ENCODE measurements around the gene ACADS.

Gene ACADS

DNA sequence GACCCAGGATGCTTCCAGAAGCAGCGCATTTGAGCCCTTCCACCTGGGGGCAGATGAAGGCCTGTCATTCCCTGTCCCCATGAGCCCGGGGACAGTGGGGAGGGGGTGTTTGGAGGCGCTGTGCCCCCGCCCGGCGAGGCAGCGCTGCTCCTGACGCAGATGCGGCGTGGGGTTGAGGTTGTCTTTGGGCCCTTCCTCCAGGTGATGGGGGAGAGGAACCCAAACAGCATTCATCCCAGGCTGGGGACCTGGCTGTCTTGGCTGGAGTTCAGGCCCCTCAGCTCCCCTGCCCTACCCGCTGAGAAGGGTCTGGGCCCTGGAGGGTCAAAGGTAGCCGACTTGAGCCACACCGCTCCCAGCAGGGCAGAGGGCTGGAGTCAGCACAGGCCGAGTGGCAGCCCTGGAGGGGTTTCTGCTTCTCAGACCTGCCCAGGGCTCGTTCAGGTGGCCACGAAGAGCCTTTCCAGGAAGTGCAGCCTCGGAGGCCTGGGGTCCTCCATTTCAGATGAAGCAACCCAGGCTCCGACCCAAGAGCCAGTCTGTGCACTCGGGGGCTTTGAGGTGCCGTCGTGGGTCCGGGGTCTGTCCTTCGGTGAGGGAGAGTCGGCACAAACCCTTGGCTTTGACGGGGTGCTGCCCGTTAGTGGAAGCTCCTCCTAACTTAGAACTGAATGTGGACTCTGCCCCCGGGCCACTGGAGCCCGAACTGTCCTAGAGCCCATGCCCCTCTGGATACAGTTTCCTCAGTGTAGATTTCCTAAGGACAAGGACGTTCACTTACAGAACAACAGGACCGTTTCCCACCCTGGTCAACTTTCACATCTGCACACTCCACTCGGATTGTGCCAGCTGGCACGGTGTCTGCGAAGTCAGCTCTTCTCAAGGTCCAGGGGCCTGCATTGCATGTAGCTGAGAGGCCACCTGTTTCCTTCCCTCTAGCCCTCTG is 16.1 kb downstream of the ACADS start:
- Mint-ChIP-seq H3K9me3 (no peaks in the 10 kb centered on the region), H3K27me3 (ENCODE audit: low read depth) (no peaks in the 10 kb centered on the region), H3K27ac (no peak overlapping the region), H3K4me3 (no peak overlapping the region), H3K36me3 (ENCODE audit: low read depth) (no peaks in the 10 kb centered on the region), H3K4me1 (ENCODE audit: low read depth) (no peaks in the 10 kb centered on the region)
- DNase-seq (ENCODE audit: low spot score): no peak

DNA sequence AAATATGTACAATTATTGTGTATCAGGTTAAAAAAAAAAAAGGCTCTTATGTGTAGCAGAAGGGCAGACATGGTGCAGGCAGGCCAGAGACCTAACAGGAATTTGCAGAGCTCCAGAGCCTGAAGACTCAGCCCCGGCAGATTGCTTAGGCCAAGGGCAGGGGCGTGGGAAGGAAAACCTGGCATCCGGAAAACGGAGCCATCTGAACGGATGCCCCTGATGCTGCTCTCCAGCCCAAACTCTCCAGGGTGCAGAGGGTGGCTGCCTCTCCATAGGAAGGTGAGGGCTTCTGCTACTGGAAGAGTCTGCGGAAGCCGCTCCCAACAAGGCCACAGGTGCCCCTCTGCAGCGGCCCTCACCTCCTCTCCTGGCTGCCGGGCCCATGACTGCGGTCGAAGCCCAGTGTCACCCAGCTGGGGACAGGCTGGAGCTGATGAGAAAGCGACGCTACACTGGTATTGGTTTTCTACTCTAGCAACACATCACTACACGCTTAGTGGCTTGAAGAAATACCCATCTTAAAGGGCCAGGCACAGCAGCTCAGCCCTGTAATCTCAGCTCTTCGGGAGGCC is 19.4 kb downstream of the ACADS start:
- no peaks in the 10 kb centered on the region for H3K4me1 Mint-ChIP-seq (ENCODE audit: low read depth)
- H3K36me3 Mint-ChIP-seq (ENCODE audit: low read depth): no peaks in the 10 kb centered on the region
- DNase-seq (ENCODE audit: low spot score): no peak
- H3K4me3 Mint-ChIP-seq: no peak overlapping the region
- H3K27me3 Mint-ChIP-seq (ENCODE audit: low read depth): no peaks in the 10 kb centered on the region
- no peak overlapping the region for H3K27ac Mint-ChIP-seq
- no peaks in the 10 kb centered on the region for H3K9me3 Mint-ChIP-seq

DNA sequence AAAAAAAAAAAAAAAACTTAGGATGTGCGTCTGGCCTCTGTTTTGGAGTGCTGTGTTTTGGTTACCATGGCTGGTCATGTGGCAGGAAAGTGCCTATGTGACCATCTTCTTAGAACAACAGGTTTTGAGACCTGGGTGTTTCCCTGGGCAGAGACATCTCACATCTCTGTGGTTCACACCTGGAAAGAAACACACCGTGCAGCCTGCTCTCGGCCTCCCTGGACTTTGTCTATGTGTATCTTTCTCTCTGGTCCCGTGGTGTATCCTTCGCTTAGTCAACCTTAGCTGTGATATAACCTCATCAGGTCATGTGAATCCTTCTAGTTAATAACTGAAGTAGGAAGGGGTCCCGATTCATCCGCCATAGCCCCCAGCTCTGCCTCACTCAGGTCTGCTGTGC is 22.6 kb downstream of the ACADS start:
- Mint-ChIP-seq H3K36me3 (ENCODE audit: low read depth) (no peaks in the 10 kb centered on the region), H3K4me3 (no peak overlapping the region), H3K9me3 (no peaks in the 10 kb centered on the region), H3K27me3 (ENCODE audit: low read depth) (no peaks in the 10 kb centered on the region), H3K27ac (no peak overlapping the region), H3K4me1 (ENCODE audit: low read depth) (no peaks in the 10 kb centered on the region)
- no peak for DNase-seq (ENCODE audit: low spot score)

DNA sequence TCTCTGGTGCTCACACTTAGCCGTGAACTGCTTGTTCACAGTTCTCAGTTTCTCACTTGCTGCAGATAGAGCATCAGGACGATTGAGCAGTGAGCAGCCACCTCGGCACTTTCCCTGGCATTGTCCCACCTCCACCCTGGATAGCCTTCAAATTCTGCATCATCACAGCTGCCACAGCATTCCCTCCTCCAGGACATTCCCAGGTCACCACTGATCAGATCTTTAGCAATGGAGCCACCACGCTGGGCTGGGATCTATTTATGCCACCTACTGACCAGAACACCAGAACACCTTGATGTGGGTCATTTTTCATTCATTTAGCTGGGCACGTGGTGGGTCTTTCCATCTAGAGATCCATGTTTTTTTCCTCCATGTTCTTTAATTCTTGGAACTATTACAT is 23.6 kb downstream of the ACADS start:
- Mint-ChIP-seq H3K4me3 (no peak overlapping the region), H3K9me3 (peaks cover 4% of the 10 kb centered on the region), H3K27me3 (ENCODE audit: low read depth) (no peaks in the 10 kb centered on the region), H3K27ac (no peak overlapping the region), H3K36me3 (ENCODE audit: low read depth) (no peaks in the 10 kb centered on the region), H3K4me1 (ENCODE audit: low read depth) (no peaks in the 10 kb centered on the region)
- no peak for DNase-seq (ENCODE audit: low spot score)

DNA sequence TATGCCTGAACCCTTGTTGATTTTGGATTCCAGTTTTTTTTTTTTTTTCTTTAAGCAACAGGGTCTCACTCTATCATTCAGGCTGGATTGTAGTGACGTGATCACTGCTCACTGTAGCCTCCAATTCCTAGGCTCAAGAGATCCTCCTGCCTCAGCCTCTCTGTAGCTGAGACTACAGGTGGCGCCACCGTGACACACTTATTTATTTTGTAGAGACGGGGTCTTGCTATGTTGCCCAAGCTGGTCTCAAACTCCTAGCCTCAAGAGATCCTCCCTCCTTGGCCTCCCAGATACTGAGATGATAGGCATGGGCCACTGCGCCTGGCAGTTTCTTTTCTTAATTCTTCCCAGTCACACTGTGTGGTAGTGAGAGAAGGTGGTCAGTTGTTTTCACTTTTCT is 25.2 kb downstream of the ACADS start:
- DNase-seq (ENCODE audit: low spot score): no peak
- no peak overlapping the region for H3K4me3 Mint-ChIP-seq
- peaks cover 2% of the 10 kb centered on the region for H3K36me3 Mint-ChIP-seq (ENCODE audit: low read depth)
- peaks cover 14% of the 10 kb centered on the region for H3K9me3 Mint-ChIP-seq
- no peaks in the 10 kb centered on the region for H3K27me3 Mint-ChIP-seq (ENCODE audit: low read depth)
- H3K27ac Mint-ChIP-seq: no peak overlapping the region
- H3K4me1 Mint-ChIP-seq (ENCODE audit: low read depth): no peaks in the 10 kb centered on the region

DNA sequence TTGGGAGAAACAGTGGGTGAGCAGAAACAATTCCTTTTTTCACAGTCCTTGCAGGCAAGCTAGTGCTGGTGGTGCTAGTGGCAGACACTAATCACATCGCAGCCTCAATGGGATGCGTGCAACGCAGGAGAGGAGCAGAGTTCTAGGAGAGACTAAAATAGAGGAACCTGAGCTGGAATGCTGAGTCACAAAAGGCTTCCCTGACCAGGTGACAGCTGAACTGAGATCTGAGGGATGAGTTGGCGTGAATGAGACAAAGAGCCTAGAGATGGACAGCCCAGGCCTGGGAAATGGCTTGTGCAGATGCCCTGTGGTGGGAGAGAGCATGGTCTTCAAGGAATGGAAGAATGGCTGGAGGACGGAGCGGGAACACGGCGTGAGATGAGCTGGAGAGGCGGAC is 25.8 kb downstream of the ACADS start:
- peaks cover 2% of the 10 kb centered on the region for H3K36me3 Mint-ChIP-seq (ENCODE audit: low read depth)
- no peaks in the 10 kb centered on the region for H3K4me1 Mint-ChIP-seq (ENCODE audit: low read depth)
- no peaks in the 10 kb centered on the region for H3K27me3 Mint-ChIP-seq (ENCODE audit: low read depth)
- peaks cover 14% of the 10 kb centered on the region for H3K9me3 Mint-ChIP-seq
- DNase-seq (ENCODE audit: low spot score): no peak
- no peak overlapping the region for H3K27ac Mint-ChIP-seq
- H3K4me3 Mint-ChIP-seq: no peak overlapping the region

DNA sequence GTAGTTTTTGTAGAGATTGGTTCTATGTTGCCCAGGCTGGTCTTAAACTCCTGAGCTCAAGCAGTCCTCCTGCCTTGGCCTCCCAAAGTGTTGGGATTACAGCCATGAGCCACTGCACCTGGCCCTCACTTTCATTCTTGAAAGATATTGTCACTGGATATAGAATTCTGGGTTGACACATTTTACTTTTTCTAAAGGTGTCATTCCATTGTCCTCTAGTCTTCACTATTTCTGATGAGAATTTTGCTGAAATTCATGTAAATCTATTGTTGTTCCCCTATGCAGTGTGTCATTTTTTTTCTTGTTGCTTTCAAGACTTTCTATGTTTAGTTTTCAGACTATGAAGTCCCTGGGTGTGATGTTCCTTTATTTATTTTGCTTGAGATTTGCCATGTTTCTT is 29.2 kb downstream of the ACADS start:
- Mint-ChIP-seq H3K27ac (no peak overlapping the region), H3K9me3 (peaks cover 14% of the 10 kb centered on the region), H3K4me3 (no peak overlapping the region), H3K36me3 (ENCODE audit: low read depth) (peaks cover 4% of the 10 kb centered on the region), H3K4me1 (ENCODE audit: low read depth) (no peaks in the 10 kb centered on the region), H3K27me3 (ENCODE audit: low read depth) (no peaks in the 10 kb centered on the region)
- no peak for DNase-seq (ENCODE audit: low spot score)

DNA sequence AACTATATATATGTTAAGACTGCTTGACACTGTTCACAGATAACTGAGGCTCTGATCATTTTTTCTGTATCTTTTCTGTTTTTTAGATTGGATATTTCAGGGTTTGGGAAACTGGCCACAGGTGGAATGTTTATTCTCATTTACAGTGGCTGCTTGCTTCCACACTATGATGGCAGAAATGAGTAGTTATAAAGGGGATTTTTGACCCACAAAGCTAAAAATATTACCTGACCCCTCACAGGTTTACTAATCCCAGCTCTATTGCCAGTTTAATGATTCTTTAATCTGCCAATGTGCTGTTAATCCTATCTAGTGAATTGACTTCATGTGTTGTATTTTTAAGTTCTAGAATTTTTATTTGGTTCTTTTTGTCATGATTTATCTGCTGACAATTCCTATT is 29.6 kb downstream of the ACADS start:
- Mint-ChIP-seq H3K4me3 (no peak overlapping the region), H3K9me3 (peaks cover 14% of the 10 kb centered on the region), H3K4me1 (ENCODE audit: low read depth) (no peaks in the 10 kb centered on the region), H3K27me3 (ENCODE audit: low read depth) (no peaks in the 10 kb centered on the region), H3K36me3 (ENCODE audit: low read depth) (peaks cover 4% of the 10 kb centered on the region), H3K27ac (no peak overlapping the region)
- DNase-seq (ENCODE audit: low spot score): no peak

DNA sequence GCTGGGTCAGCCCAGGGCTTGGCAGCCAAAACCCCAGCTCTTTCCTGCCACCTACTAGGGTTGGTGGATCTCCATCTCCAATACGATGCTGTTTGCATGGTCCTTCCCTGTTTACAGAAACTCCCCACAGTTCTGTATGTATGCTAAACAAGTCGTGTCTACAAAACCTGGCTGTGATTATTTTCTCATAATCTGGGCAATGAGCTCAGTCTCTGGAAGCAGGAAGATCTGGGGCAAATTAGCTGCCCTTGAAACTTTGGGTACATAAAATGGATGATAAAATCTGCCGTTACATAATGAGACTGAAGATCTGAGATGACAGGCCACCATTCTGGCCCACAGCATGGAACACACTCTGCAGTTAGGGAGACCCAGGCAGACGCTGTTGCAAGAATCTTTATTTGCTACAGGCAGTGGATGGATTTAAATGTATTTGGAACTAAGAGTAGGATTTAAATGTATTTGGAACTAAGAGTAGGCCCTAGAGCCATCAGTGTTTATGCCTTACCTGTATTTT is 31.7 kb downstream of the ACADS start:
- peaks cover 2% of the 10 kb centered on the region for H3K4me1 Mint-ChIP-seq (ENCODE audit: low read depth)
- H3K36me3 Mint-ChIP-seq (ENCODE audit: low read depth): peaks cover 13% of the 10 kb centered on the region
- no peak overlapping the region for H3K4me3 Mint-ChIP-seq
- H3K27ac Mint-ChIP-seq: no peak overlapping the region
- peaks cover 14% of the 10 kb centered on the region for H3K9me3 Mint-ChIP-seq
- no peak for DNase-seq (ENCODE audit: low spot score)
- no peaks in the 10 kb centered on the region for H3K27me3 Mint-ChIP-seq (ENCODE audit: low read depth)

DNA sequence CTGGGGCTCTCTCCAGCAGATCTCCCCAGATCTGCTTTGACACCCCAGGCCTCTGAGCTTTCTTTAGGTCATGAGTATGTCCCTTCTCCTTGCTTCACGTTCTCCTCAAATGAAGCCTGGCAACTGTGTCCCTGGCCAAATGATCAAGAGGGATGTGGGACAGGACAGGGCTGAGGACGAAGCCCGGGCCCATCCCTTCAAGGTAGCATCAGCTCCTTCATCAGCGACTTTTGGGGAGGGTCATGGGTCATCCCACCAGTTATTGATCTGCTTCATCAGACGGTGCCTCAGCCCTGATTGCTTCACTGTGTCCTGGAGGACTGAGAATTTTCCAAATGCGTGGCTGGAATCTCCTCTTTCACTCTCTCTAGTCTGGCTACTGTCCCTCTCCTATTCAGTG is 32.3 kb downstream of the ACADS start:
- Mint-ChIP-seq H3K9me3 (peaks cover 14% of the 10 kb centered on the region), H3K36me3 (ENCODE audit: low read depth) (peaks cover 14% of the 10 kb centered on the region), H3K27ac (no peak overlapping the region), H3K4me3 (no peak overlapping the region), H3K27me3 (ENCODE audit: low read depth) (no peaks in the 10 kb centered on the region), H3K4me1 (ENCODE audit: low read depth) (peaks cover 2% of the 10 kb centered on the region)
- DNase-seq (ENCODE audit: low spot score): no peak

DNA sequence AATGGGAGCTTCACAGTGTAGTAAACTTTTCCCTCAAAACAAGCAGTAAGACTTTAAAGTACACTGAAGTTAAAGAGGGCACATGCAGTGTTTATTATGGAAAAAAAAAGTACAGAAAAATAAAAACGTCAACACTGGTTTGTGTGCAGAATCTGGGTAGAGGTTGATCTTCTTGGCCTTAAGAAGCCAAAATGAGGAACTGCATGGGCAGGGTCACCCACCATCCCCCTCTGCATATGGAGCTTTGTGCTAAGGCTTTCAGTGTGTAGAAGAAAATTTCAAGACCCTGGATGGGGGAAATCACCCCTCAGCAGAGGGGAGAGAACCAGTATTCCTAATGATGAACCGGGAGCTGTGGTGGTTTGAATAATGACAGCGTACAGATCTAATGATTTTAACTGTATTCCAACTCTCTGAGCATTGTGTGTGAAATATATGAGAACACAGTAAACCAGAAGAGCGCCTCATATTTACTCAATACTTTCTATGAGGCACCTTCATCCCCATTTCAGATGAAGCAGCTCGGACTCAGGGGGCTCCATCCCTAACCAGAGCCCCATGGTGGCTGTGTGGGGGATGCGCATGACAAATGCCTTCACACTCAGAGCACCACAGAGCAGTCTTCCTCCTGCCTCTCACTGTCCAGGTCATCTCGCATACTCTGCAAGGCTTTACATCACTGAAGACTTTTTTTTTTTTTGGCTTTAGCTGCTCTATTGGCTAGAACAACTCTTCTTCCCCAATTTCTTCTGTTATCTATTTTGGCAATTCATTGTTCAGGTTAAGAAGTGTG is 33.4 kb downstream of the ACADS start:
- Mint-ChIP-seq H3K27me3 (ENCODE audit: low read depth) (no peaks in the 10 kb centered on the region), H3K36me3 (ENCODE audit: low read depth) (peaks cover 14% of the 10 kb centered on the region), H3K4me1 (ENCODE audit: low read depth) (peaks cover 2% of the 10 kb centered on the region), H3K9me3 (peaks cover 10% of the 10 kb centered on the region), H3K27ac (no peak overlapping the region), H3K4me3 (no peak overlapping the region)
- DNase-seq (ENCODE audit: low spot score): no peak

DNA sequence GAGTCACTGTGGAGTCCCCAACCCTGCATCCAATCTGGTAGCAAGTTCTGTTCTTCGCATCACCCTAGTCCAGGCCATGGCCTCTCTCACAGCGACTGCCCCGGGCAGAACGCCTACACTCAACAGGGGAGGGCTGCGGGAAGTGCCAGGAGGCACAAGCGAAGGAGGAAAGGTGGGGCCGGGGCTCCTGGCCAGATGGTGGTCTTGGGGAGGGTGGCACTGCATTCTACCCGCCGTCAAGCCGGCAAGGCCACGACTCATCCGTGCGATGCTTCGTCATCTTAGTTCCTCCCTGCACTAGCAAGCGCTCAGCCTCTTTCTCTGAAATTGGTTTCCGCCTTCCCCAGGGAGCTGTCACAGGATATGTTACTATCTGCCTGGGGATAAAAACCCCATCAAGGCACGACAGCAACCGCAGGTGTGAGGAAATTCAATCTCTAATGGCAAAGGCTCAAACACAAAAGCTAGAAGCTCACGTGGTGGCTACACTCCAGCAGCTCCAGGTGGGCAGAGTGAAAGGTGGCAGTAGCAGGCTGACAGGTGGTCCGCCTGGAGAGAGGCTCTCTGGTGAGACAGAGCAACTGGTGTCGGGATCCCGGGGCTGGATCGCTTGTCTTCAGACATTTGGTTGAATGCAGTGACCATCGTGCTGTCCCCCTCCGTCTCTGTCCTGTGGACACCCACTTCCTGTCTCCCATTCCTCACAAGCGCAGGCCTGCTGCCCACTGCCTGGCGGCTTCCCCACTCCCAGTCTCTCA is 34.1 kb downstream of the ACADS start:
- peaks cover 2% of the 10 kb centered on the region for H3K4me1 Mint-ChIP-seq (ENCODE audit: low read depth)
- peaks cover 9% of the 10 kb centered on the region for H3K9me3 Mint-ChIP-seq
- H3K27me3 Mint-ChIP-seq (ENCODE audit: low read depth): no peaks in the 10 kb centered on the region
- H3K27ac Mint-ChIP-seq: peak overlapping the region; percentile 69
- DNase-seq (ENCODE audit: low spot score): no peak
- H3K36me3 Mint-ChIP-seq (ENCODE audit: low read depth): peaks cover 18% of the 10 kb centered on the region
- no peak overlapping the region for H3K4me3 Mint-ChIP-seq

Data from T-helper 2 cell treated with Interferon-gamma antibody and Interleukin-4, amounts not matched to agents 5 μg/mL and 100 μg/mL, for 36 hours (primary cell).